GM21717 (cell line): ENCODE data around the gene ARAP2.
A peak's percentile ranks its signal among the peaks of the same experiment; 100 is the strongest.

ENCODE experiments used
- ATAC-seq: cut with Tn5 transposase; IDR thresholded peaks from one replicate; pipeline ENCODE4 v1.9.1; 2021; ENCODE audit warnings: mild to moderate bottlenecking, moderate library complexity; ENCODE audit not compliant: unreplicated experiment

The ARAP2 gene

DNA sequence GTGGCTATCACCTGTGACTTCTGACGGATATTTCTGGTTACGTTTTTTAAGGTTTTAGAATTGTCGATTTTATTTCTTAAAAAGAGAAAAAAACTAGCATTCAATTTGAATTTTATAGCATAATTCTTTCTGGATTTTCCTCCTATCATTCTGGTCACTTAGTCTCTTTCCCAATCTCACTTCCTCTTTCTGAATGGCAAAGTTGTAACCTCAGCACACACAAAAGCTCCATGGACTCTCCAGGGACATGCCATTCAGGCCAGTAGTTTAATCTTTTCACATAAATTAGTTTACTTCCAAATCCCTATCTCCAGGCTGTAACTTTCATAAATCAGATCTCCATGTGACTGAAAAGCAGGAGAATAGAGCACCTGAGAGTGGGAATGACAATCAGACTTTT lies 110.7 kb downstream of the ARAP2 start:
- ATAC-seq: no peak

DNA sequence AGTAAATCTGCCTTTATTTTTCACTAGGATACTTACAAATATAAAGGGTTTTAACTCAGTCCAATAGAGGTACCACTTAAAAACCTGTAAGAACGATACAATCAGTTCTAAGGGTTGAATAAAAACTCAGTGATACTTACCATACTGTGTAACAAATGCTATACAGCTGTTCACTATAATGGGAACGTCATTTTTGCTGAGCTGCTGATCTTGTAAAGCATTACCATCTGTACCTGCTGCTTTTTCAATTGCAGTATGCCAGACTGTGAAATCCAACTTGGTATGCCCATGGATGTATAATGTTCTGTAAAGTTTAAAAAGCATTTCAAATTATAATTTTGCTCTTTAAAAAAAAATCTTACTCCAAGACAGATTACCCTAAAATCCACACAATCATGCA lies 111.2 kb downstream of the ARAP2 start:
- no peak for ATAC-seq

DNA sequence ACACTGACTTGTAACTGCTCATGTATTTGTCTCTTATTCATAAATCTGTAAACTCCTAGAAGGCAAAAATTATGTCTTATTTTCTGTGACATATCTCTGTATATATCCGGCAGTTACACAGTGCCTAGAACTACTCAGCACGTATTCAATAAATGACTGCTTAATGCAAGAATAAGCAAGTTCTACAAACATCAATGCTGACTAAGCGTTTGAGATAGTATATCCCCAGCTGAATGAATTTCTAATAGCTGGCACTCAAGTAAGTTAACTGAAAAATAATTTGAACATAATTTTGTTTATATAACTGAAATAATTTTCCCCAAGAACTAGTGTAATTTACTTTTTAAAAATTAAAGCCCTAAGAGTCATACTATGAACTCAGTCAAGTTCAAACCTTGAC lies 113.7 kb downstream of the ARAP2 start:
- no peak for ATAC-seq

DNA sequence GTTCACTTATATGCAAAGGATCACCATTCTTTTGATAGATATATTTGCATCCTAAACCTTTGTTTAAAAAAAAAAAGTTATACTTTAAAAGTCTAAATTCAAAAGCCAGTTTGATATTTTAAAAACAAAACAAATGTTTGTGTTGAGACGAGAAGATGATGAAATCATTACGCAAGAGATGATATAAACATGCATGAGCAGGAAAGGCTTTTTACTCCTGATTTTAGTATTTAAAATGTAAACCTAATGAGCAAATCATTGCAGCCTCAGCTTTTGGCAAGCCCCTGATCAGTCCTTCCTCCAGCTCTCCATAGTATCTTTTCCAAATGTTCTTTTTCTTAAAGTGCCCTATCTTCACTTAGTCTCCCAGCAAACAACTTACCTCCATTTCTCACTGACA lies 115.6 kb downstream of the ARAP2 start:
- no peak for ATAC-seq

DNA sequence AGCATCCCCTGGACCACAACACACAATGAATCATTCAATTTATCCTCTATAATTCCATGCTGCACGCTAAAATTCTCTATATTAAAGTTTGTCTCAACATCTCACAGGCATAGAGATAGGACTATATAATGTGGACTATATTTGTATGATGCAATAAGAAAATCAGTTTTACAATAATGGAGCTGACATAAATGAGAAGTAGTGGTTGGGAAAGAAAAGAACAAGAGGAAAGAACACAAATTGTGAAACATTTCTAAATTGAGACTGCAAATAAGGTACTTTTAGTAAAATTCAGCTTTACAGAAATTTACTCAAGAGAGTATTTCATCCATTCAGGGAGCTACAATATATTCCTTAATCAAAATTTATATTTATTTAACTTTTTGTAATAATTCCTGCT lies 120.4 kb downstream of the ARAP2 start:
- ATAC-seq: no peak

DNA sequence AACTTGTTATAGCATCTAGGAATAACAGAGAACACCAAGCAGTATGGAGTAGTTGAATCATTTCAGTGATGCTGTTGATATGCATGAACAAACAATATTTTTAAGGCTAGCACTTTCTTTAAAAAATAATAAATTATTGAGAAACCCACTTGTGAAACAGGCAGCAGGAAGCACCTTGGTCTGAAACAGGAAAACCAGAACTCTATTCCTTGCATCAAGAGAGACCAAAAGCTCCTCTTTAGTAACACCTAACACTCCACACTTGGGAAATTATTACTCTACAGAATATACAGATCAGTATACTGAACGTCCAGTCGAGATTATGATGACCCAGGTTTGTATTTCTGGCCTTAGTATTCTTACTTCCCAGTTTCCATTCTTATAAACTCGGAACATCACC lies 129.0 kb downstream of the ARAP2 start:
- ATAC-seq: no peak

DNA sequence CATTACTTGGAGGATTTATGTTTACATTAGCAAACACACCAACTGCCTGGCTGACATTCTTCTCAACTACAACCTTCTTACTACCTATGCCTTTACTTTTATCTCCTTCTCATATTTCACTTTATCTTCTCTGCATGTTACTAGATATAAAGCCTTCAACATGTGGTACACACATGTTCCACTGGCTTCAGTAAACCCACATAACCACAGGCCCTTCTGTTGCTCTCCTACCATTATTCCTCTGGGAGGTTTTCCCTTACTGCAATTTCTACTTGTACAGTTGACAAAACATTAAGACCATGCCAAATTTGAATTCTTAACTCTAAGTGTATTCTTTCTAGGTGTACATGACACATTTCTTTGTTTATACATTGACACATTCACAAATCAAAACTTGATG lies 133.1 kb downstream of the ARAP2 start:
- no peak for ATAC-seq

DNA sequence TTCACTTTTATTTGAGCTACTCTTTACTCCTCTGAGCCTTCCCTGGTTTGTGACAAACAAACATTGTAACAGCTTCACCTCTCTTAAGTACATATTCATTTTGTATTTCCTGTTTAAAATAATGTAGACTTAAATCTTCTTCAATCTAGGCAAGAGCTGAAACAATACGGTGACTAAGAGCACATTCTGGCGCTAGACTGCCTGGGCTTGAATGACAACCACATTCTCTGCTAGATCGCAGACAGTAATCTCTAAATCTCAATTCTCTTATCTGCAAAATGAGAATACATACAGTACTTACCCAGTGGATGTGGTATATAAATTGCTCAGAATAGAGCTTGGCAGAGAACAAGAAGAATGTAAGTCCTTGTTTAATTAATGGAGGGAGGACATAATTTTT lies 144.8 kb downstream of the ARAP2 start:
- ATAC-seq: no peak

DNA sequence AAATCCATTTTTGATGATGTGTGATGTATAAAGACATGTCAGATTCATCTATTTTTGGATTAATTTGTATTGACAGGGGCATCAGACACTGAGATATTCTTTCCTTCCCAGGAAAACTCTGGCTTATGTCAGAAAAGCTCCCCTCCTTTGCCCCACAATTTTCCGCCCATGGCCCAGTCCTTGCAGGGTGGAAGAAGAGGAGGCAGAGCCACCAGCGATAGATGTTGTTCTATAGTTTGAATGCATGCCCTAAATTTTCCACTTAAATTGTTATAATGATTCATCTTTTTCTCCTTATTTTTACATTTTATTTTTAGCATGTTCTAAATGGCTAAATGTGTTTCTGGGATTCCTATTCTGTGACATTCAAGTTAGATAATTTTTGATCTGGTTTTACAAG lies 149.3 kb downstream of the ARAP2 start:
- no peak for ATAC-seq

DNA sequence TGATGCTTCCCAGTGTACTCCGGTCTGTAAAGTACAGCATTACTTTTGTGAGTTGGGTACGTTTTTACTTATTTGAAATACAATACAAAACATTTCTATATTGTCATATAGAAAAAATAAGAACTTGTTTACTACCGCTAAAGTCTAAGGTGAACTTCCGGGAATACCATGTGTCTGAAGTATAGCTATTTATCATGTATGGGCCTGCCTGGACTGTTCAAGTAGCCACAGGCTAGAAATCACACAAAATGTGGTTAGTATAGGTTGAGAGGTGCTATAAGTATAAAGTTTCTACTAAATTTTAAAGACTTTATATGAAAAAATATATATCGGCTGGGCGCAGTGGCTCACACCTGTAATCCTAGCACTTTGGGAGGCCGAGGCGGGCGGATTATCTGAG lies 152.3 kb downstream of the ARAP2 start:
- ATAC-seq: no peak

DNA sequence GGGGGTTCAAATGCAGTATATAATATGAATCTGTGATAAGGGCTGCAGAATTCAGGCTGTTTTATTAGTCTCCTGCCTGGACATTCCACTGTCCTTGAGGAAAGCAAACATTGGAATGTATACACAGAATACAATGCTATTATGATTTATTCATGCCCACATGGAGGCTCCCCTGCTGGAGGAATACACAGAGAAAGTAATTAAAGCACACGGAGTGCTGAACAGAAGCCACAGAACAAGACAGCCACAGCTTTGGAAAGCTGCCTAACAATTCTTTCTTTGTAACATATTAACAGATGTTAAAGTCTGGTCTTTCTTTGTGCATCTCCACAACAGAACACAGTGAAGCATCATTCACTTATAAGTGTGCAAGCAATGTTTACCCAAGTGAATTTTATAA lies 155.8 kb downstream of the ARAP2 start:
- ATAC-seq: no peak

DNA sequence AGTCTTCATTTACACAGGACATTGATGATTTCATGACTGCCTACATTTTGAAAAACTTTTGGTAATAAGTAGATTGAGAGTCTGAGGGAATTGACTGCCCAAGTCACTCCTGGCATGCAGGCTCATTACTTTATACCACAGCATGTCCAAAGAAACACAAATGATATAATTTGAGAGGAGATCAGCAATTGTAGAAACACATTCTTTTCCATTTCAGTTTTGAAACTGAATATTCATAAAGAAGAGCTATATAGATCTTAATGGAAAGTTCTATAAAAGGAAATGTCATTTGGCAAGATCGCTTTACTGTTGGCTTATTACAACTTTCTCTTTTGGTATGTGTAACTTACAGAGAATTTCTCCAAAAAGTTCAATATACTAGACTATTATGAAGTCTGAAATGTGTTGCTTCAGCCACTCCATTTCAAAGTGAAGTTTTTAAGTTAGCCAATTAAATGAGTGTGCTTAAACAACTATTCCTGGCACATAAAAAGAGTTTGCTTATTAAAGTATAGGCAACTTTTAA lies 158.0 kb downstream of the ARAP2 start:
- ATAC-seq: no peak

DNA sequence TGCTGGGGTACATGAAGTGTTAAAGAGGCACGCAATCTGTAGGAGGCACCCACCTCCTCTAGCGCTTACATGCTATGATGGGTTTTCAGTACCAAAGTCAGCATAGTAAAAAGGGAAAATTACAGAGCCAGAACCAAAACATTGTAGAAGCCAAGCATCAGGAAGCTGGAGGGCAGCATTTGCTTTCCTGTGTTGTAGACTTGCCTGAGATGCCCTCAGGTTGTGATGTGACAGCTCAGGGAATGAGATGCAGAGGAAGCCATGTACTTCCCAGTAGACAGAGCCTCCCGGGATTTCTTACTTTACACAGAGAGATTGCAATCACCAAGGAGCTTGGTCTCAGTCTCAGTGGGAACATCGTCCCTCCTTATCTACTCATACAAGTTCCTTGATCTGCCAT lies 161.5 kb downstream of the ARAP2 start:
- no peak for ATAC-seq

DNA sequence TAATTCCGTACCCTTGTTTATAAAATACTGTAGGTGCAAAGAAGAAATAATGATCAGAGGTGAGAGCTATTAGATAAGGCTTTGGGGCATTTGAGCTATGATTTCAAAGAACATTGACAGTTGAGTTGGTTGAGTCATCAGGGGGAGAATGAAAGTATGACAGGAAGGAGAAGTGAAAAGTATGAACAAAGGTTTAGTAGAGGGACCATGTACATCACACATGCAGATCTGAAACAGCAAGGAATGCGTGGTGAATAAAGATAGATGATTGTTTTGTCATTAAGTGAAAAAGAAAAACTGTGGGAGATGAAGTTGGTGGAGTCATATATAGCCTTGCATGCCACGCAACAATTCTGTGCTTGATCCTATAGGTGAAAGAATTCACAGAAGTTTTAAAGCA lies 163.1 kb downstream of the ARAP2 start:
- ATAC-seq: peak; percentile 99

DNA sequence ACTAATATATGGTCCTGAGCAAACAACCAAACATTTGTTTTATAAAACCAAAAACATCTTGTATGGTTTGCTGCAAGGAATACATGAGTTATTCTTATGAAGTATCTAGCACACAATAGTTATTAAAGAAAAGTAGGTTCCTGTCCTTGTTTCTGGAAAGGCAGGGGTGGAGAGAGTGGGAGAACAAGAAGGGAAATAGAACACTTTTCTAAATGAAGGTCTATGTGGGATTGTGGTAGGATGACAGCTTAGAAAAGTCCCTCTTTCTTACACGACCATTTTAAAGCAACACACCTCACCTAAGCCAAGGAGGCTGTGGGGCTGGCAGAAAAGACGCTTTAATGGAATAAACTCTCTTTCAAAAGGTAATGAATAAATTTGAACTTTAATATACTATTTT lies 164.6 kb downstream of the ARAP2 start:
- no peak for ATAC-seq

DNA sequence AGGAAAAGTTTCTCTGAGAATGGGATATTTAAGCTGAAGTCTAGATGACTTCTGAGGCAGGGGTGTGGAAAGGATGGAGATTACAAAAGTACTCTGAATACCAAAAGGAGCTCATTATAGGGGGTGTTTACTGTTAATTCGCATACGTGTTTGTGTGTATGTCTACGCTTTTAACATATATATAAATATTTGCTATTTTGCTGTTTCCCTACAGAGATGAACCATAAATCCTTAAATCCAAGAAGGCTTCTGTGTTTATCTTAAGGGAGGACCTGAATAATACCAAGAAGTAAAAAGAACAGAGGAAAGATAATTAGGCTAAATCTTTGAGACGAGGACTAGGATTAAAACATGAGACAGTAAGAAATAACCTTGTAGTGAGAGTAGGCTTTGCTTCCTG lies 166.0 kb downstream of the ARAP2 start:
- no peak for ATAC-seq

DNA sequence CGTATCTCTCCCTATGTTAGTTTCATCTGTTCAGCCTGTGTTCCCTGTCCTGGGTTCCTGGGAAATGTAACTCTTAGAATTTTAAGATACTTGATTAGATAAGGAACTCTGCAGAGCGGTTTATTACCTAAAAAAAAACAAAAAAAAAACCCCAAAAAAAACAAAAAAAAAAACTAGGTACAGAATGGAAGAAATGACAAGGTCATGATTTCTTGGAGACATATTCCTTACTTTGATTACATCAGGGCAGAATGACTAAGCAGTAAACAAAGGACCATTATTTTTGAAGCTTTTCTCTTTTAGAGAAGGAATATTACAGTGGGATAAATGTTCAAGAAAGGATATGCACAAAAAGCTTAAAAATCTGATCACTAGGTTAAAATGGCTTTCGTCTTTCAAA lies 171.8 kb downstream of the ARAP2 start:
- no peak for ATAC-seq

DNA sequence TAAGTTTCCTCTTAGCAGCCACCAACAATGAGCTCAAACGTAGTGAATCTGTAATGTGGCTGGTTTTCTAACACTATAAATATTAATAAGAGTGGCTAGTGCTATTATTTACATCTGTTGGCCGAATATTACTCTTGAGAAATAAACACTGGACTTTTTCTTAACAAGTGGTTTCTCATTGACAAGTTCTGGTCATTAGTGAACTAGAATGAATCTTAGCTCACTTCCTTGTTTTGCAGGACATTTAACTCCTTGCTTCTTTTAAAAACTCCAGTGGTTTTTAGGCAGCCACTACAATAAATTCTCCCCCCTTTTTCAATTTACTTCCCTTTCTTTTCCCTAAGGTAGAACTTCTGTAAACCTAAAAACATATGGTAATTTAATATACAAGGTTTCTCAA lies 177.2 kb downstream of the ARAP2 start:
- no peak for ATAC-seq

DNA sequence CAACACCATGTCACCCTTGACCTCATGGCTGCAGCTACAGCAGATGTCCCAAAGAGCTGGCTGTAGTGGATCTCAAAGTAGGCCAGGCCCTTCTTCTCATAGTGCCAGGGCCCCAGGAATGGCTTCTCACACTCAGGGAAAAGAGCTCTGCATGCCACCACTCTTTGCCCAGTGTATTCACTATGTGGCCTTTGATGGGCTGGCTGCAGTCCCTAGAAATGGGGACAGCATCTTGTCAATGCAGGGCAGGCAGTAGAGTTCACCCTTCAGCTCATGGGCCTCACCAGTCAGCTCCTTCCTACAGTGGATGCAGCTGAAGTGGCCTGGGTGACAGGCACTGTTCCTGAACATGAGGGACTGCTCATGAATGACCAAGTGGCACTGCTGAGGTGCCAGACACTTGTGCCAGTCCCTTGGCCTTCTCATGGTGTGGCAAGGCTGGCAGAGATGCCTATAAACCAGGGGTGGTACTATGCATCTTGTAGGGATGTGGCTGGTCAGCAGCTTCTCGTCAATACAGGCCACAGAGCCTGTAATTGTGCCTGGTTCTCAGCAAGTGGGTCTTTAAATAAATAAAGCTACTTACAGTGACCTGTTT lies 178.9 kb downstream of the ARAP2 start:
- no peak for ATAC-seq

DNA sequence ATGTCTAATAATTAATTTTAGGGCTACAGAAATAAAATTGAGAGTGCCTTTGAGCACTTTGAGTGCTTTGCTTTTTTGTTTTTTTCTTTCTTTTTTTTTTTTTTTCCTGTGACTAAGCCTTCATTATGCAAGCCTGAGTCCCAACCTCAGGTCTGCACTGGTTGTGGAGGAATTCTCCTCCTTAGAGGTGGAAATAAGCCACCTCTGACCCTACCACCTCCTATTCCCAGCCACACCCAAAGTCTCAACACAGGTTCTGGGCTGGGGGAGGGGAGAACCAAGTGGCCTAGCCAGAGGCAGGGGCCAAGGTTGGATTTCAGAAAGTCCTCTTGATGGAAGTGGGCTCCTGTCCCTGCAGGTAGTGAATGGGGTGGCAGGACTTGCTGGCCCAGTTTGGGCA lies 180.2 kb downstream of the ARAP2 start:
- no peak for ATAC-seq

DNA sequence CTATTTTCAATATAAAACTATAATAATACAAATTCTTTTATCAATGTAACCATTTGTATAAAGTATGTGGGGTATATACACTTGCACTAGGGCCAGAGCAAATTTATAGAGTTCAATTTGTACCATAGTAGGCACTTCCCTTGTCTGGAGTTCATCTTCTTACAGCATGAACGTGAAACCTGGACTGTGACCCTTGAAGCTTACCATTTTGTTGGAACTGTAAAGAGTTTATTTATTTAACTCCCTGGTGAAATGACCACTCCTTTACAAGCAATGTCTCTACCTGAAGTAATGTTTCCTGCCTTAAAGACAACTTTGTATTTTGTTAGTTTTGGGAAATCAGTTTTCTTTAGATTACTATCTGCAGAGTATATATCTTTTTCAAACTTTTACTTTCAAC lies 188.2 kb downstream of the ARAP2 start:
- ATAC-seq: no peak

DNA sequence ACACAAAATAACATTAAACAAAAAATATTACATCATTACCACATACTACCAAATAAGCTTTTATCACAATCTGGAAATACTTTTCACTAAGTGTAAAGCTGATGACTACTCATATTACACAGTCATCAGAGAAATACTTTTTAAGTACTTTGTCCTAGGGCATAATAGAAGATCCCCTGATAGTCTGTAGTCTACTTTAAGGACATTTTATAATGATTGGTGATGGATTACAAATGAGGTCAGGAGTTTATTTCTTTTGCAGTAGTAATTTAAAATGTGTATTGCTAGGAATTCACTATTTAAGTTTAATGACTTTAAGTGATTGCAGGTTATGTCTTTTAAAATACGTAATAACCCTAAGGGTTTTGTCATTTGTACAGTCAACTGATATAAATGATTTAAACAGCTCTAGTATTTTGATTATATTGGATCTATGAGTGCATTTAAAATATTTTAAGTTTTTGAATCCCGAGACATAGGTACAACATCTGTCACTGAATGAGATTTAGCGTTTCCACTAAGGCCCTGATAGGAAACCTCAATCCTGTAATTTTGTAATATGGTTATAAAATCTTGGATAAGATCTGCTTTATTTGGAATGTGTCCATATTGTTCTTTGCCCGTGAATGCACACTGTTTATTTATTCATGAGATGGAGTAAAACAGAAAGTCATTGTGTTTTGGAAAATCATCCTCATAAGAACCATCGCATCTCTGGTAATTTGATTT lies 189.5 kb downstream of the ARAP2 start:
- no peak for ATAC-seq

DNA sequence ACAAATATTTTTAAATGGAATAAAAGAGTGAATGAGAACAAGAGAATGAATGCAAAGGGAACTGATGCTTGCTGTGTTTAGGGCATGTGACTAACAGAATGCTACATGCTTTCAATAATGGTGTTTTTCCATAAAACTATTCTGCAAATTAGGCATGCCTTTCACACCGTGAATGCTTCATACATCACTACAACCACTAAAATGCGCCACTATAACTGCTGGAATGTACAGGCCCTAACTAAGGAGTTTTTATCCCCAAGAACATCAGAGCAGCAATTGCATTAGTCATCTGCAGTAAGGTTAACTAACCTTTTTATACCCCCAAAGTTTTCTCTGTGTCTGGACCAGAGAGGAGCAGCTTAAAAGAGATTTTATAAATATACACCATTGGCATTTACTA lies 190.4 kb downstream of the ARAP2 start:
- ATAC-seq: no peak
